Liver (tissue), 9 donors: ENCODE data around the gene CRMP1. TPM values are rescaled to one million over a fixed set of nuclear protein-coding genes. Genes with fewer than 3 reads are reported as not detected.

Source experiments
- DNase-seq: peaks from one replicate; pipeline ENCODE4 v3.0.0-alpha.2; 2017; ENCODE audit warnings: low spot score
- H3K27ac ChIP-seq, 2 donors: one replicate each; pipeline ENCODE4 v1.7.0; 2013; ENCODE audit warnings: inconsistent platforms in 2 of 2, low read length in 2 of 2, control low read depth in 1 of 2, low read depth in 1 of 2, mild to moderate bottlenecking in 1 of 2
- H3K27me3 ChIP-seq, 4 donors: one replicate each; pipeline versions ENCODE4 v1.6.1 to v1.7.0; 2013; ENCODE audit warnings: low read length in 3 of 4, inconsistent platforms in 1 of 4, mild to moderate bottlenecking in 1 of 4, moderate library complexity in 1 of 4; ENCODE audit not compliant: control insufficient read depth in 4 of 4, insufficient read depth in 4 of 4
- H3K36me3 ChIP-seq, 4 donors: one replicate each; pipeline versions ENCODE4 v1.6.1 to v1.7.0; 2013; ENCODE audit warnings: low read length in 3 of 4, mild to moderate bottlenecking in 3 of 4, low read depth in 1 of 4, moderate library complexity in 1 of 4; ENCODE audit not compliant: control insufficient read depth in 4 of 4, insufficient read depth in 3 of 4
- H3K4me1 ChIP-seq, 4 donors: one replicate each; pipeline versions ENCODE4 v1.6.1 to v1.7.0; 2013; ENCODE audit warnings: low read length in 3 of 4, mild to moderate bottlenecking in 3 of 4, moderate library complexity in 1 of 4; ENCODE audit not compliant: control insufficient read depth in 4 of 4, insufficient read depth in 4 of 4
- H3K4me3 ChIP-seq, 3 donors: one replicate each; pipeline versions ENCODE4 v1.6.1 to v1.7.0; 2013; ENCODE audit warnings: low read length in 3 of 3, control low read depth in 1 of 3, low read depth in 1 of 3, mild to moderate bottlenecking in 1 of 3
- H3K9ac ChIP-seq, 2 donors: one replicate each; pipeline ENCODE4 v1.7.0; 2013; ENCODE audit warnings: low read length in 2 of 2, mild to moderate bottlenecking in 2 of 2, moderate library complexity in 2 of 2, control low read depth in 1 of 2, low read depth in 1 of 2
- H3K9me3 ChIP-seq, 4 donors: one replicate each; pipeline versions ENCODE4 v1.6.1 to v1.7.0; 2013; ENCODE audit warnings: low read length in 3 of 4; ENCODE audit not compliant: control insufficient read depth in 4 of 4
- ATF3 ChIP-seq: IDR thresholded peaks from 2 replicates; pipeline ENCODE4 v1.6.1; 2016; ENCODE audit warnings: antibody characterized with exemption
- CTCF ChIP-seq: fragments of 150-350 bp; IDR thresholded peaks from 2 replicates; pipeline ENCODE4 v1.5.1; 2017; ENCODE audit warnings: improper control_type of control experiment, low read depth, low read length; ENCODE audit not compliant: missing input control
- EGR1 ChIP-seq, 2 donors: IDR thresholded peaks; 2 replicates each; pipeline ENCODE4 v1.6.1; 2016 to 2018; ENCODE audit warnings: antibody characterized with exemption in 2 of 2, low read depth in 2 of 2
- FOXA1 ChIP-seq: IDR thresholded peaks from 2 replicates; pipeline ENCODE4 v1.6.1; 2016; ENCODE audit warnings: antibody characterized with exemption
- FOXA2 ChIP-seq: IDR thresholded peaks from 2 replicates; pipeline ENCODE4 v1.6.1; 2016; ENCODE audit warnings: antibody characterized with exemption
- GABPA ChIP-seq, 2 donors: IDR thresholded peaks in 1 of 2; conservative IDR thresholded peaks in 1 of 2; 2 replicates each; pipeline ENCODE4 v1.6.1; 2016; ENCODE audit warnings: antibody characterized with exemption in 2 of 2, mild to moderate bottlenecking in 1 of 2, moderate library complexity in 1 of 2
- HNF4A ChIP-seq, 2 donors: conservative IDR thresholded peaks; 2 replicates each; pipeline ENCODE4 v1.6.1; 2016; ENCODE audit warnings: antibody characterized with exemption in 2 of 2, mild to moderate bottlenecking in 2 of 2
- HNF4G ChIP-seq: IDR thresholded peaks from 2 replicates; pipeline ENCODE4 v1.6.1; 2016; ENCODE audit warnings: antibody characterized with exemption
- MAX ChIP-seq: IDR thresholded peaks from 2 replicates; pipeline ENCODE4 v1.6.1; 2016; ENCODE audit warnings: antibody characterized with exemption
- NR2F2 ChIP-seq: IDR thresholded peaks from 2 replicates; pipeline ENCODE4 v1.6.1; 2016; ENCODE audit warnings: antibody characterized with exemption
- REST ChIP-seq: IDR thresholded peaks from 2 replicates; pipeline ENCODE4 v1.6.1; 2016; ENCODE audit warnings: antibody characterized with exemption, mild to moderate bottlenecking
- RXRA ChIP-seq, 2 donors: IDR thresholded peaks; 2 replicates each; pipeline ENCODE4 v1.6.1; 2017 to 2018; ENCODE audit warnings: antibody characterized with exemption in 2 of 2, mild to moderate bottlenecking in 1 of 2
- SP1 ChIP-seq: IDR thresholded peaks from 2 replicates; pipeline ENCODE4 v1.6.1; 2018; ENCODE audit warnings: antibody characterized with exemption, mild to moderate bottlenecking
- TAF1 ChIP-seq: conservative IDR thresholded peaks from 2 replicates; pipeline ENCODE4 v1.6.1; 2016; ENCODE audit warnings: antibody characterized with exemption, mild to moderate bottlenecking
- YY1 ChIP-seq: IDR thresholded peaks from 2 replicates; pipeline ENCODE4 v1.6.1; 2016; ENCODE audit warnings: antibody characterized with exemption, mild to moderate bottlenecking
- ZBTB33 ChIP-seq: IDR thresholded peaks from 2 replicates; pipeline ENCODE4 v1.6.1; 2016; ENCODE audit warnings: antibody characterized with exemption
- WGBS: extraction: QIAGEN DNeasy Blood & Tissue Kit; methylation state at CpG from one replicate; pipeline ENCODE4 v1.1.7; 2013; 5-methylcytosine and 5-hydroxymethylcytosine counted together
- polyA plus RNA-seq, 2 donors: library from polyadenylated mRNA; stranded (reverse) in 1 of 2; unstranded in 1 of 2; fragments of 200-250 nt in 1 of 2; fragments of >200 nt in 1 of 2; fragmentation: Nextera tagmentation in 1 of 2; extraction: Ambion mirVana in 1 of 2; gene quantifications; one replicate each; pipeline versions ENCODE4 v1.2.1 to v1.2.3, GENCODE V29; 2013 to 2015
- total RNA-seq, 2 donors: library from RNA; depleted of rRNA; stranded (reverse); fragments of >200 nt; gene quantifications; one replicate each; pipeline ENCODE4 v1.2.3, GENCODE V29; 2014
- donor health status: healthy.
- donor health status: healthy.
- donor health status: healthy.
- donor health status: healthy.
- donor health status: healthy.

CRMP1 gene
- total and polyA plus RNA-seq, 4 donors, result 0.06 to 0.42 (median 0.12) TPM

- H3K9ac ChIP-seq, result no peak overlapping the region
- DNase-seq, result no peak
- no peak overlapping the region for H3K4me3 ChIP-seq
- no peak overlapping the region for H3K27ac ChIP-seq
- no peaks in the 10 kb centered on the region for H3K4me1 ChIP-seq
- TF ChIP-seq YY1 (no peak), MAX (no peak), SP1 (no peak), EGR1 (IDR thresholded peaks at IDR 0.05; ENCODE audit: low read depth in 2 of 2) (no peak), CTCF (no peak), ZBTB33 (no peak), RXRA (IDR thresholded peaks at IDR 0.05) (no peak), ATF3 (no peak), FOXA2 (no peak), REST (no peak), FOXA1 (no peak), GABPA (IDR thresholded peaks at IDR 0.05 in 1 of 2, conservative IDR thresholded peaks at IDR 0.05 in 1 of 2) (no peak), HNF4G (no peak)
- peaks cover 0 to 11% (median 2%) of the 10 kb centered on the region in 4 donors for H3K36me3 ChIP-seq
- no peaks in the 10 kb centered on the region for H3K27me3 ChIP-seq
- H3K9me3 ChIP-seq, result no peaks in the 10 kb centered on the region
- 90% methylated on average over 6 of the region's 6 CpGs for WGBS
These were observed 108.9 kb downstream of the CRMP1 start for GRCh38 chr4:5784021-5784420.

GRCh38 chr4:5783486-5783885 lies 109.4 kb downstream of the CRMP1 start:
- Histone ChIP-seq H3K27ac (no peak overlapping the region), H3K4me1 (no peaks in the 10 kb centered on the region), H3K9ac (no peak overlapping the region), H3K4me3 (no peak overlapping the region), H3K9me3 (no peaks in the 10 kb centered on the region), H3K36me3 (peaks cover 0 to 11% (median 2%) of the 10 kb centered on the region in 4 donors), H3K27me3 (no peaks in the 10 kb centered on the region)
- WGBS, result 87% methylated on average over 14 of the region's 14 CpGs
- no peak for DNase-seq
- no peak for TF ChIP-seq TAF1
- no peak for TF ChIP-seq NR2F2
- TF ChIP-seq GABPA (IDR thresholded peaks at IDR 0.05 in 1 of 2, conservative IDR thresholded peaks at IDR 0.05 in 1 of 2), result no peak
- TF ChIP-seq REST, result no peak
- TF ChIP-seq FOXA1, result no peak
- TF ChIP-seq SP1, result no peak
- TF ChIP-seq YY1, result no peak
- TF ChIP-seq FOXA2, result no peak
- TF ChIP-seq ATF3, result no peak
- TF ChIP-seq HNF4A (conservative IDR thresholded peaks at IDR 0.05), result no peak
- no peak for TF ChIP-seq CTCF
- no peak for TF ChIP-seq EGR1 (IDR thresholded peaks at IDR 0.05; ENCODE audit: low read depth in 2 of 2)
- TF ChIP-seq MAX, result no peak
- TF ChIP-seq HNF4G, result no peak
- TF ChIP-seq RXRA (IDR thresholded peaks at IDR 0.05), result no peak
